HUDEP-2 (cell line): ENCODE data around the gene SBK1.
"Not testable (repeated sequence)": the region's sequence is repeated elsewhere in the genome, so short reads cannot be mapped to it uniquely, and the experiment has no call there.

ENCODE experiments used
- DNase-seq, 76 experiments: peaks; one replicate each; lab custom pipeline; 2025; ENCODE audit not compliant: unreplicated experiment in 76 of 76; lab: John Stamatoyannopoulos, UW

The SBK1 gene

DNA sequence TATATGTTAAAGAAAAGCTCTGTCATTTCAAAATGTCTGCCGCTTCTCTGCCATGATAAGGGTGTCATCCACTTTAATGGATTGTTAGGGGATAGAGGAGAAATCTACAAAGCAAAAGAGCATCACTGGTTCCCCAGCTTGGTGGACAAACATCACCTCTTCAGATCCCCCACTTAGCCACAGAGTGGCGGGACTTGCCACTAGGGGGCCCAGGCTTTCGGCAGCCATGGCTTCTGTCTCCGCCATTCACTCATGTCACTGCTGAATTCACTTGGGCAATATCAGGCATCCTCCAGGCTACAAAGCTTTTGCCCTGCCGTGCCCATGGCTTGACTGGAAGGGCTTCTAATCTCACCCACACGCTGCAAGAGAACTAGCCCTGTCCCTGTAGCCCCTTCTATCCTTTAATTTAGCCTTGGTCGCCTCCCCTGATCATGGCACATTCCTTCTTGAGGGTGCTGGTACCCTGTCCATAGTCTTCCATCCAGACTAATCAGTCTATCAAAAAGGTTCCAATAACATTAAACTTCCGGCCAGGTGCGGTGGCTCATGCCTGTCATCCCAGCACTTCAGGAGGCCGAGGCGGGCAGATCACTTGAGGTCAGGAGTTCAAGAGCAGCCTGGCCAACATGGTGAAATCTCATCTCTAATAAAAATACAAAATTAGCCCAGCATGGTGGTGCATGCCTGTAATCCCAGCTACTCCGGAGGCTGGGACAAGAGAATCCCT is 34.7 kb downstream of the SBK1 start:
- DNase-seq = peak in 44 of 76 experiments; percentile 0 to 54 (median 32)

DNA sequence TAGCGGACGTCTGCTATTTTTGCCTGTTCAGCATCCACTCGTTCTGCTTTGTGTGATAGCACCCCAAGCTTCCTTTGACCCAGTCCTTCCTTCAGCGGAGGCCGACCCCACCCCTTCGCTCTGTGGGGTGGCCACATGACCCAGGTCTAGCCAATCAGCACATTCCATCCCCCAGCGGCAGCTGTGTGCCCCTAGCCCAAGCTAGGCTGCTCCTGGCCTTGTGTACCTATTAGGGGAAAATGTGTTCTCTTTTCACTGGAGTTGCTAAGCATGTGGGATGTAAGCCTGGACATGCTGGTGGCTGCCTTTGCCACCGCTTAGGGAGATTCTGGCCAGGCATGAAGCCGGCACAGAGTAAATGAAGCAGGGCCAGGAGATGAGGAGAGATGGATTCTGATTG is 37.9 kb downstream of the SBK1 start:
- DNase-seq = not testable (repeated sequence)

DNA sequence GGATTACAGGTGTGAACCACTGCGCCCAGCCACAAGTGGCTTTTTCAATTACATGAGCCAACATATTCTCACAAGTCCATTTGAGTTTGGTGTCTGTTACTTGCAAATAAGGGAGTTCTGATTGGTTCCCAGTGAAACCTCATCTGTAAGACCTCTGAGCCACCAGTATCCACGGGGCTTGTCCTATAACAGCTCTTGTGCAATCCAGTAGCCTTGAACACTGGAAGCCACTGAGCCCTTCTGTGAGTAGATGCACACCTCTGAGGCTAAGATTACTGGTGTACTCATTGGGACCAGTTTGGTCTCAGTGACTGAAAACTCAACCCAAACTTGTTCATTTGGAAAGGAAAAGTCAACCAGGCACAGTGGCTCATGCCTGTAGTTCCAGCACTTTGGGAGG is 38.7 kb downstream of the SBK1 start:
- not testable (repeated sequence) for DNase-seq

DNA sequence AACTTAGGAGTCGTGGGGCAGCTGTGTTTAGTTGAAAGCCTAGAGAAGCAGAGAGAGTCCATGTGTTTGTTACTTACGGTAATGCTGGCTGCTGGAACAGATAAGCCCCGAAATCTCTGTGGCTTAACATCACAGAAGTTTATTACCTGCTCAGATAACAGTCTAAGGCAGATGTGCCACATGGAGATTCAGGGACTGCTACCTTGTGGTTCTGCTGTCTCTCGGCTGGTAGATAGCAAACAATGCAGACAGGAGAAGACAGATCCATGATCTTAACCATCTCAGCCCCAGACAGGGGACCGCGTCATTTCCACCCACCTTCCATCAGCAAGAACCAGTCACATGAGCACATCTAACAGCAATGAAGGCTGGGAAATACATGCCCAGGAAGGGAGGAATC is 40.3 kb downstream of the SBK1 start:
- not testable (repeated sequence) for DNase-seq

DNA sequence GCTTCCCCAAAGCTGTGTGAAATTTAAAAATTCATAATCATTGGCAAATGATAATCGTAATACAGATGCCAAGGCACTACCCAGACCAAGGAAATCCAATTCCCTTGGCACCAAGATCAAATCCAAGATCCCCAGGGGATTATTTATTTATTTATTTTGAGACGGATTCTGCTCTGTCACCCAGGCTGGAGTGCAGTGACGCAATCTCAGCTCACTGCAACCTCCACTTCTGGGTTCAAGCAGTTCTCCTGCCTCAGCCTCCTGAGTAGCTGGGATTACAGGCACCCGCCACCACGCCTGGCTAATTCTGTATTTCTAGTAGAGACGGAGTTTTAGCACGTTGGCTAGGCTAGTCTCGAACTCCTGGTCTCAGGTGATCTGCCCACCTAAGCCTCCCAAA is 43.4 kb downstream of the SBK1 start:
- DNase-seq = not testable (repeated sequence)

DNA sequence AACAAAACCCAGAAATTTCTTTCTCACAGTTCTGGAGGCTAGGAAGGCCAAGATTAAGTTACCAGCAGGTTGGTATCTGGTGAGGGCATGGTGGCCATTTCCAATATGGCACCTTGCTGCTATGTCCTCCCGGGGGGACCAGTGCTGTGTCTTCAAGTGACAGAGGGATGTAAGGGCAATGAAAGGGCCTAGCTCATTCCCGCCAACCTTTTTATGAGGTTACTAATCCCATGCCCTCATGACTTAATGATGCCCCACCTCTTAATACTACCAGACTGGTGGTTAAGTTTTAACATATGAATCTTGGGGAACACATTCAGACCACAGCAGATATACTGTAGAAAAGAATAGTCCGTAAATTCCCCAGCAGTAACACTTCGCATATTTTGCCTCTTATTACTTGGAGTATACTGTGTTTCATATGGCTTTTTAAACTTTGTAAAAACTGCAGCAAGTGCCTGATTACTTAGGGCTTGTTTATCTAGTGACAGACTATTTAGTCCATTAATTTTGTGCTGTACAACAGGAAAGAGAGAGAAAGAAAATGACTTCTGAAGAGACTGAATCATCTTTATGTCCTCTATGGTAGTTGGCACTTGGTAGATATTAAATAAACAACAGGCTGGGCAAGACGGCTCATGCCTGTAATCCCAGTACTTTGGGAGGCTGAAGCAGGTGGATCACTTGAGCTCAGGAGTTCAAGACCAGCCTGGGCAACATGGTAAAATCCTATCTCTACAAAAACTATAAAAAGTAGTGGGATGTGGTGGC is 44.8 kb downstream of the SBK1 start:
- DNase-seq = not testable (repeated sequence)

DNA sequence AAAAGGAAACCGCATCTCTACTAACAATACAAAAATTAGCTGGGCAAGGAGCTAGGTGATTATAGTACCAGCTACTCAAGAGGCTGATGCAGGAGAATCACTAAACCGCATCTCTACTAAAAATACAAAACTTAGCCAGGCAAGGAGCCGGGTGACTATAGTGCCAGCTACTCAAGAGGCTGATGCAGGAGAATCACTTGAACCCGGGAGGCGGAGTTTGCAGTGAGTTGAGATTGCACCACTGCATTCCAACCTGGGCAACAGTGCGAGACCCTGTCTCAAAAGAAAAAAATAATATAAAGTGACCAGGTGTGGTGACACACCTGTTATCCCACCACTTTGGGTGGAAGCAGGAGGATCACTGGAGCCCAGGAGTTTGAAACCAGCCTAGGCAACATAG is 45.9 kb downstream of the SBK1 start:
- DNase-seq = not testable (repeated sequence)

DNA sequence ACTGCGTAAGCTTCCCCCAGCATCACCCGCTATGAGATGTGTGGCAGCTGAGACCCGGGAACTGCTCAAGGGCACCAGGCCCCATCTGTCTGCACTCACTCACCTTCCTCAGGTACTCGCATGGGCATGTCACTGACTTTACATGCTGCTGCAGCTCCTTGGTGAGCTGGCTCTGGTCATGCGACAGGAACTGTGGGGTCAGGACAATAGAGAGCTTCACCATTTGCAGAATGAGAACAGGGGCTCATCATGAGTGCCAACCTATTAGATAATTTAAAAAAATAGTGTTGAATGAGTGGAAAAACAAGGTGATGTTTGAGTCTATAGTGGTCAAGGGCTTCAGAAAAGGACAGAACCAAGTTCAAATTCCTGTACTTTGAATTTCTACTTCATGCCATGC is 70.3 kb downstream of the SBK1 start:
- not testable (repeated sequence) for DNase-seq

DNA sequence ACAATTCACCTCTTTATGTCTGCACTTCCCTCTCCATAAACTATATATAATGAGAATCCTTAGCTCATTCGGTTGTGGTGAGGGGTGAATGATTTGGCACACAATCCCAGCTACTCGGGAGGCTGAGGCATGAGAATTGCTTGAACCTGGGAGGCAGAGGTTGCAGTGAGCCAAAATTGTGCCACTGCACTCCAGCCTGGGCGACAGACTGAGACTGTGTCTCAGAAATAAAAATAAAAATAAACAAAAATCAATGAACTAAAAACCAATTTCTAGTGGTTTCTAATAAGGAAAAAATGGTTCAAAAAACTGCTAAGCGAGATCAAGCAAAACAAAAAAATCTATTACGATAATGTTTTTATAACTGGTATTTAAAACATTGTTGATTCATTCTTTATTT is 71.1 kb downstream of the SBK1 start, which contains the start of gene NPIPB6:
TSS of gene NPIPB6 (minus strand) at position 101 of the 400 bp plus-strand sequence. CDS start 686 bp downstream, outside the sequence.
- not testable (repeated sequence) for DNase-seq

DNA sequence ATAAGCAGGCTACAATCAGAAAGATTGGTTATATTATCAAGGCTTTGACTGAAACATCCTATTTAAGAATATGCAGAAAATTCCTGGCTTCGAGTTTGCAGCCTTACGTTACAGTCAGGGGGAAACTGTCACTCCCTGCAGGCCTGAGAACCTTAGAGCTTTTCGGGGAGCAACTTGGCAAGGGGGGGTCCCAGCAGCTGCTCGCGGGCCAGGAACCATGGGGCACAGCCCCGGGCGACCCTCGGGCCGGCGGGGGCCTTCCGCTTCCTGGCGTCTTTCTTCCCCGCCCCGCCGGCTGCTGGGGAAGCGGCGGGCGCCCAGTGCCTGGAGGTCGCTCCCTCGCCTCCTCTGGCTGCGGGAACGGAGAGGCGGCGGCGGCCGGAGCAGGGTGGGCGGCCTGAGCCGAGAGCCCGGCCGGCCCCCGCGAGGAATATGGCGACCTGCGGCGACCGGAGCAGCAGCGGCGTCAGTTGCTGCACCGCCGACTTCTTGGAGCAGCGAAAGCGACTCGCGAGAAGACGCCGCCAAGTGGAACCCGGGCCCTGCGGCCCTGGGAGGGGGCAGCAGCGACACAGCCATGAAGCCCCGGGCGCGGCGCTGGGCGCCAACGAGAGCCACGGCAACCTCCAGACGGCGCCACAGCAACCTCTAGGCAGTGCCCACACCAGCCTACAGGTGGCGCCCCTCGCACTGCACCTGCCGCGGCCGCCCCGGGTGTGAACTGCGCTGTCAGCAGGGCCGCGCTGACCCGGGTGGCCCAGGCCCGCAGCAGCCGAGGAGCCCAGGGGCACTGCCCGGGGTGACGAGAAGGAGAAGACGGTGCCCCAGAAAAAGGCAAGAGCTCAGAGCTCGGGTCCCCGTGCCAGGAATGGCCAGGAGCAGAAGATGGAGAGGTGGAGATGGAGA is 72.2 kb downstream of the SBK1 start:
- not testable (repeated sequence) for DNase-seq

DNA sequence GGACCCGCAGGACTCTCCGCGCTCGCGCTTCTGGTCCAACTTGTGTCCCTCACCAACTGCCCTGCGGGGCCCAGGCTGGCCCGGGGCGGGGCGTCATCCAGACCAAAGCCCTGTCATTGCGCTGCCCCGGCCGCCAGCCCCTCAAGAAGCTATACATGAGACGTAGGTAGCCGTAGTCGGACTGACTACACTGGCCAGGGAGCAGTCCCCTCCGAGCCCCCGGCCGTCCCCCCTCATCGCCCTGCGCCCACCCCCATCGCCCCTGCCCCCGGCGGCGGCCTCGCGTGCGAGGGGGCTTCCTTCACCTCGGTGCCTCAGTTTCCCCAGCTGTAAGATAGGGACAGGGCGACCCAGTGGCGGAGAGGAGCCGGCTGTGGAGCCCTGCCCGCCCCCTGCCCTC is 75.6 kb downstream of the SBK1 start:
- not testable (repeated sequence) for DNase-seq
